ENCODE measurements around the gene OPCML.

Gene OPCML

DNA sequence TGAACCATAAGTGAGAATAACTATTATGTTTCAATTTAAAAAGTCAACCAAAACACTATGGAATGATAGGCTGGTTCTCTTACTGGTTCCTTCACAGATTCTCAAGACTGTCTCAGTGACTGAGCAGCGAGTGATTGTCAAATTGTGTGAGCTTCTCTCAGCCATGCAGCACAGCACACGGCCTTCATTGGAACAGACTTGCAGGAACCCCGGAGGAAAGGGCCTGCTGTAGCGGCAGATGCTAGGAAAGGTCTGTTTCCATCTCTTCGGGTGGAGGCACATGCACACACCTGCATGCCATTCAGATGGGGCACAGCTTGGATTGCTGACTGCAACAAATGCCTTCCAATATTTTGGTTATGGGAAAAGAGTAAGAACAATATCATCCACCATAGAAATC, 741.8 kb downstream of the OPCML start:
- TF ChIP-seq, protein P1, sequence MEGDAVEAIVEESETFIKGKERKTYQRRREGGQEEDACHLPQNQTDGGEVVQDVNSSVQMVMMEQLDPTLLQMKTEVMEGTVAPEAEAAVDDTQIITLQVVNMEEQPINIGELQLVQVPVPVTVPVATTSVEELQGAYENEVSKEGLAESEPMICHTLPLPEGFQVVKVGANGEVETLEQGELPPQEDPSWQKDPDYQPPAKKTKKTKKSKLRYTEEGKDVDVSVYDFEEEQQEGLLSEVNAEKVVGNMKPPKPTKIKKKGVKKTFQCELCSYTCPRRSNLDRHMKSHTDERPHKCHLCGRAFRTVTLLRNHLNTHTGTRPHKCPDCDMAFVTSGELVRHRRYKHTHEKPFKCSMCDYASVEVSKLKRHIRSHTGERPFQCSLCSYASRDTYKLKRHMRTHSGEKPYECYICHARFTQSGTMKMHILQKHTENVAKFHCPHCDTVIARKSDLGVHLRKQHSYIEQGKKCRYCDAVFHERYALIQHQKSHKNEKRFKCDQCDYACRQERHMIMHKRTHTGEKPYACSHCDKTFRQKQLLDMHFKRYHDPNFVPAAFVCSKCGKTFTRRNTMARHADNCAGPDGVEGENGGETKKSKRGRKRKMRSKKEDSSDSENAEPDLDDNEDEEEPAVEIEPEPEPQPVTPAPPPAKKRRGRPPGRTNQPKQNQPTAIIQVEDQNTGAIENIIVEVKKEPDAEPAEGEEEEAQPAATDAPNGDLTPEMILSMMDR (IDR thresholded peaks at IDR 0.05; ENCODE audit: low read depth, low read length) = no peak
- no peak overlapping the region for H3K4me3 ChIP-seq (ENCODE audit: low read depth, low read length)

DNA sequence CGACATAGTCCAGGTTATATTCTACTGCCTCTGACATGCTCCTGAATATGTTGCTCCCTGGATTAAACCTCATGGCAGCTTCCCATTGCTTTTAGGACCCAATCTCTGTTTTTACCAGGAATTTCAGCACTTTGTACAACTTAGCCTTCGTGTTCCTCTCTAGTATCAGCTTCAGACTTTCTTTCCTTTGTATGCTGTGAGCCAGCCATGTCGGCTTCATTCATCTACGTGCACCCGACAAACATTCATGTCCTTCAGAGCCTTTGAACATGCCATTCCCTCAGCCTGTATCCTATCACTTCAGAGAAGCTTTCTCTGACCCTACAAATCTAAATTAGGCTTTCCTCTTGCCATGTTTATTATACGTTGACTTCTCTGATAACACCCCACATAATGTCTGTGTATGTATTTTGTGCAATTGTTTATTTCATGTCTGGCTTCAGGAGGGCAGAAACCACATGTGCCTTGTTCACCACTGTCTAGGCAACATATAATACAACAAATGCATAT, 743.4 kb downstream of the OPCML start:
- Histone ChIP-seq H3K9me3 (ENCODE audit: severe bottlenecking) (no peaks in the 10 kb centered on the region), H3K27me3 (ENCODE audit: insufficient read depth, low read depth, severe bottlenecking) (no peaks in the 10 kb centered on the region), H3K36me3 (no peaks in the 10 kb centered on the region), H3K27ac (no peak overlapping the region), H3K4me3 (ENCODE audit: low read depth, low read length) (no peak overlapping the region)
- TF ChIP-seq, protein P1 (IDR thresholded peaks at IDR 0.05; ENCODE audit: low read depth, low read length) = no peak
- DNase-seq = no peak

More for the DNA sequence above, 741.8 kb downstream of the OPCML start:
- no peaks in the 10 kb centered on the region for H3K27me3 ChIP-seq (ENCODE audit: insufficient read depth, low read depth, severe bottlenecking)
- no peak for DNase-seq
- no peaks in the 10 kb centered on the region for H3K9me3 ChIP-seq (ENCODE audit: severe bottlenecking)
- H3K27ac ChIP-seq = no peak overlapping the region
- no peaks in the 10 kb centered on the region for H3K36me3 ChIP-seq

GRCh38 chr11:132785878-132786277, 746.4 kb downstream of the OPCML start:
- H3K4me3 ChIP-seq (ENCODE audit: low read depth, low read length) = no peak overlapping the region
- no peaks in the 10 kb centered on the region for H3K36me3 ChIP-seq
- H3K9me3 ChIP-seq (ENCODE audit: severe bottlenecking) = no peaks in the 10 kb centered on the region
- no peaks in the 10 kb centered on the region for H3K27me3 ChIP-seq (ENCODE audit: insufficient read depth, low read depth, severe bottlenecking)
- TF ChIP-seq, protein P1 (IDR thresholded peaks at IDR 0.05; ENCODE audit: low read depth, low read length) = no peak
- no peak for DNase-seq
- no peak overlapping the region for H3K27ac ChIP-seq

- no peak for DNase-seq
- Histone ChIP-seq H3K4me3 (ENCODE audit: low read depth, low read length) (no peak overlapping the region), H3K36me3 (no peaks in the 10 kb centered on the region), H3K9me3 (ENCODE audit: severe bottlenecking) (no peaks in the 10 kb centered on the region), H3K27ac (no peak overlapping the region), H3K27me3 (ENCODE audit: insufficient read depth, low read depth, severe bottlenecking) (no peaks in the 10 kb centered on the region)
- TF ChIP-seq, protein P1 (IDR thresholded peaks at IDR 0.05; ENCODE audit: low read depth, low read length) = no peak
Measured at GRCh38 chr11:132784441-132784840, 747.9 kb downstream of the OPCML start.

- Histone ChIP-seq H3K4me3 (ENCODE audit: low read depth, low read length) (no peak overlapping the region), H3K9me3 (ENCODE audit: severe bottlenecking) (no peaks in the 10 kb centered on the region)
- TF ChIP-seq, protein P1 (IDR thresholded peaks at IDR 0.05; ENCODE audit: low read depth, low read length) = no peak
Measured at GRCh38 chr11:132782102-132782501, 750.2 kb downstream of the OPCML start.

DNA sequence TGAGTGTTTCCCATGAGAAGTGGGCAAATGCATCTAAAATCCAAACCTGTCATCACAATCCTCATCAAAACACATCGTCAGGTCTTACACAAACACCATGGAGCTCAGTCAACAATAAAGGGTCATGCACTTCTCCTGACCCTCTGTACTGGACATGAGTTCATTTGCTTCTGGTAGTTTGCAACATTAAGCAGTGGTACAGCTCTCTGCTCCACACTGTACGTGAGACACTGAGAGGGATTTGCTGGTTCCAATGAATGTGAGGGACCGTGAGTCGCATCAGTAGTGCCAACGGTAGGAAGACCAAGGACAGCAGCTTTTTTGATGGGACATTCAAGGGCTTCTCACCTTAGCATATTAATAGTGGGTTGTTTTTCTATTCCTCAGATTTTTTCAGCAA, 752.3 kb downstream of the OPCML start:
- Histone ChIP-seq H3K36me3 (no peaks in the 10 kb centered on the region), H3K4me3 (ENCODE audit: low read depth, low read length) (no peak overlapping the region), H3K27me3 (ENCODE audit: insufficient read depth, low read depth, severe bottlenecking) (no peaks in the 10 kb centered on the region), H3K27ac (no peak overlapping the region), H3K9me3 (ENCODE audit: severe bottlenecking) (no peaks in the 10 kb centered on the region)
- TF ChIP-seq, protein P1 (IDR thresholded peaks at IDR 0.05; ENCODE audit: low read depth, low read length) = no peak
- no peak for DNase-seq

More at GRCh38 chr11:132782102-132782501, 750.2 kb downstream of the OPCML start:
- Histone ChIP-seq H3K27me3 (ENCODE audit: insufficient read depth, low read depth, severe bottlenecking) (no peaks in the 10 kb centered on the region), H3K36me3 (no peaks in the 10 kb centered on the region), H3K27ac (no peak overlapping the region)
- DNase-seq = no peak

Data from WERI-Rb-1 (cell line).